B cell (primary cell): ENCODE results near the gene DDR2. TPM values are rescaled to one million over a fixed set of nuclear protein-coding genes. Genes with fewer than 3 reads are reported as not detected.
"Not testable (repeated sequence)": the region's sequence is repeated elsewhere in the genome, so short reads cannot be mapped to it uniquely, and the experiment has no call there.

Experiments
- ATAC-seq: fragments of 200-7000 bp; cut with Tn5 transposase; one replicate; pipeline ENCODE4 v1.10.0; 2021; ENCODE audit warnings: low read depth, mild to moderate bottlenecking, moderate number of reproducible peaks, moderate library complexity
- CTCF ChIA-PET: fragments of 350-600 bp; sonication (Branson Sonifier 250); formaldehyde crosslinking; loops from one replicate; lab custom pipeline; 2021; ENCODE audit warnings: antibody characterized with exemption, inconsistent platforms; lab: Charles Lee
- POLR2A ChIA-PET: fragments of 350-600 bp; sonication (Branson Sonifier 250); formaldehyde crosslinking; loops from one replicate; lab custom pipeline; 2021; ENCODE audit warnings: antibody characterized with exemption; lab: Charles Lee
- DNase-seq: peaks from one replicate; pipeline ENCODE4 v3.0.0; 2013
- H2AFZ ChIP-seq: 2 replicates; pipeline ENCODE4 v1.6.1; 2012; ENCODE audit warnings: mild to moderate bottlenecking, low read depth, low read length; ENCODE audit not compliant: insufficient read depth, poor library complexity, severe bottlenecking
- H3K27ac ChIP-seq, 2 donors: 1 replicate in 1 of 2; 2 replicates in 1 of 2; pipeline ENCODE4 v1.5.1; 2012 to 2013; ENCODE audit warnings: low read length in 2 of 2, mild to moderate bottlenecking in 2 of 2, moderate library complexity in 1 of 2
- H3K27me3 ChIP-seq, 4 experiments: fragments of 200-600 bp in 1 of 4; sonication (generic) in 1 of 4; replicated peaks in 1 of 4; 1 replicate in 2 of 4; 2 replicates in 2 of 4; pipeline versions ENCODE4 v1.6.1 to v1.7.0; 2013 to 2016; ENCODE audit warnings: low read length in 3 of 4, mild to moderate bottlenecking in 2 of 4, mixed read lengths in 1 of 4, moderate library complexity in 1 of 4; ENCODE audit not compliant: insufficient read depth in 4 of 4, control insufficient read depth in 3 of 4; ENCODE audit errors: control extremely low read depth in 1 of 4
- H3K36me3 ChIP-seq, 2 experiments: replicated peaks in 1 of 2; 1 replicate in 1 of 2; 2 replicates in 1 of 2; pipeline versions ENCODE4 v1.6.1 to v1.7.1; 2013; ENCODE audit warnings: low read length in 1 of 2; ENCODE audit not compliant: insufficient read depth in 2 of 2, control insufficient read depth in 1 of 2; ENCODE audit errors: control extremely low read depth in 1 of 2, extremely low read depth in 1 of 2
- H3K4me1 ChIP-seq, 2 donors: fragments of 200-600 bp in 1 of 2; sonication (generic) in 1 of 2; 1 replicate in 1 of 2; 2 replicates in 1 of 2; pipeline versions ENCODE4 v1.5.1 to v1.6.1; 2013 to 2017; ENCODE audit warnings: low read length in 2 of 2; ENCODE audit not compliant: control insufficient read depth in 2 of 2, insufficient read depth in 2 of 2
- H3K4me2 ChIP-seq: replicated peaks from 2 replicates; pipeline ENCODE3; 2012; ENCODE audit warnings: mild to moderate bottlenecking, low read depth, low read length; ENCODE audit not compliant: poor library complexity, severe bottlenecking
- H3K4me3 ChIP-seq, 5 experiments: fragments of 200-600 bp in 1 of 5; sonication (generic) in 1 of 5; 1 replicate in 3 of 5; 2 replicates in 2 of 5; pipeline versions ENCODE4 v1.5.1 to v1.7.0; 2011 to 2016; ENCODE audit warnings: low read length in 4 of 5, mild to moderate bottlenecking in 4 of 5, low read depth in 2 of 5, control low read depth in 1 of 5, moderate library complexity in 1 of 5; ENCODE audit not compliant: insufficient read depth in 1 of 5; ENCODE audit errors: control extremely low read depth in 1 of 5, extremely low read depth in 1 of 5
- H3K79me2 ChIP-seq: fragments of 200-600 bp; sonication (generic); one replicate; pipeline ENCODE4 v1.6.0; 2016; ENCODE audit warnings: low read length; ENCODE audit not compliant: control insufficient read depth, insufficient read depth
- H3K9ac ChIP-seq: fragments of 200-600 bp; sonication (generic); 2 replicates; pipeline ENCODE4 v1.6.1; 2017; ENCODE audit warnings: mild to moderate bottlenecking, low read length, moderate library complexity
- H3K9me3 ChIP-seq, 3 donors: one replicate each; pipeline versions ENCODE4 v1.6.1 to v1.7.1; 2013; ENCODE audit warnings: low read length in 2 of 3; ENCODE audit not compliant: control insufficient read depth in 2 of 3, insufficient read depth in 1 of 3; ENCODE audit errors: control extremely low read depth in 1 of 3
- H4K20me1 ChIP-seq: 2 replicates; pipeline ENCODE4 v1.6.0; 2012; ENCODE audit warnings: mild to moderate bottlenecking, low read length; ENCODE audit not compliant: insufficient read depth, control insufficient read depth, poor library complexity, severe bottlenecking
- H3K27ac Mint-ChIP-seq: one replicate; pipeline ENCODE4 v1.8.0; 2021; ENCODE audit warnings: mixed read lengths
- H3K27me3 Mint-ChIP-seq: one replicate; pipeline ENCODE4 v1.8.0; 2021; ENCODE audit warnings: mixed read lengths
- H3K4me1 Mint-ChIP-seq: one replicate; pipeline ENCODE4 v1.8.0; 2021; ENCODE audit warnings: mixed read lengths
- H3K4me3 Mint-ChIP-seq: one replicate; pipeline ENCODE4 v1.8.0; 2021; ENCODE audit warnings: mixed read lengths
- H3K9me3 Mint-ChIP-seq: one replicate; pipeline ENCODE4 v1.8.0; 2022; ENCODE audit warnings: mixed read lengths; ENCODE audit not compliant: insufficient read depth
- EZH2 ChIP-seq: IDR thresholded peaks from 2 replicates; pipeline ENCODE4 v1.6.1; 2012; ENCODE audit warnings: borderline replicate concordance, low read depth, mild to moderate bottlenecking, moderate library complexity, low read length; ENCODE audit not compliant: insufficient read depth, poor library complexity, severe bottlenecking
- WGBS: methylation state at CpG from one replicate; pipeline ENCODE4 v1.1.5; 2013; ENCODE audit warnings: missing lambda C conversion rate; ENCODE audit not compliant: insufficient coverage; 5-methylcytosine and 5-hydroxymethylcytosine counted together
- intact Hi-C: fragments of 100-400 bp; cut with micrococcal nuclease; formaldehyde crosslinking; loops from one replicate; pipeline ENCODE4 v1.10.0; 2022
- polyA plus RNA-seq: library from polyadenylated mRNA; depleted of rRNA; stranded (reverse); fragments of >200 nt; gene quantifications from 2 replicates; pipeline ENCODE4 v1.2.3, GENCODE V29; 2012
- total RNA-seq, 2 donors: library from RNA; stranded (reverse); fragments of 120-200 nt in 1 of 2; gene quantifications; 1 replicate in 1 of 2; 2 replicates in 1 of 2; pipeline versions ENCODE4 v1.2.3 to v1.2.4, GENCODE V29; 2013 to 2022
- TF ChIP-seq, protein P1 (sequence below): fragments of 200-600 bp; IDR thresholded peaks from one replicate; pipeline ENCODE4 v1.8.0; 2022; ENCODE audit warnings: antibody characterized with exemption, mild to moderate bottlenecking

DDR2 gene
- total and polyA plus RNA-seq, 2 donors (not counting 1 experiment from before 2014, with no cell fraction given) = 0.12 to 0.24 TPM

DNA sequence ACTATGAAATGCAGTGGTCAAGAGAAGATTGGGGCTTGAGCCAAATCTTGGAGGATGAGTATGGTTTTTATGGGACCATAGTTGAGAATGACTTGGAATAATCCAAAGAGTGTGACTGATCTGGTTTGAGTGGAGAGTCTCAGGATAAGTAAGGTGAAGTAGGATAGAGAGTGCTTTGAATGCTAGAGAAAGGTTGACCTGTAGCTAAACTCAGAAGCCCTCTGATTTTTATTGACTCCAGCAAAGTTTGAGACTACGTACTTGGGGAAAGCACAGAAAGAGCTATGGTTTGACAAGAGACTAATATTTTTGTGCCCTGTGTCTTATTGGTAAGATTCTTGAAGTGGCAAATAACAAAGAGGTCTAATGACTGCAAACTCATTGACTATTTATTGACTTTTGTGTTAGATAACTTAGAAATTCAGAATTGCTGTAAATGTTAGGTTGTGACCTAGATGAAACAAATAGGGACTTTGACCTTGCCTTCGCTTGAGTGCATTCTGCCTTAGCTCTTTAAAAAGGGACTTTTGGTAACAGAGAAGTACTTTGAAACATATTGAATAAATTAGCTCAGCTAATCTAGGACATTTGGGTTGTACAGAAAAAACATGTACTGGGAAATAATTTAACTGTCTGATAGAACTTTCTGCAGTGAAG, 35.6 kb upstream of the DDR2 start:
- ChIA-PET POLR2A (no interaction called here), CTCF (interaction anchor here (0.5 kb wide), 1 partner anchor 239 kb away, joined by 3 read pairs; no protein-coding TSS in a partner anchor)
- H3K36me3 ChIP-seq = peaks cover 6 to 7% of the 10 kb centered on the region in 2 experiments
- Mint-ChIP-seq H3K4me1 (no peaks in the 10 kb centered on the region), H3K9me3 (no peaks in the 10 kb centered on the region), H3K27me3 (no peaks in the 10 kb centered on the region), H3K27ac (no peak overlapping the region), H3K4me3 (no peak overlapping the region)
- DNase-seq = no peak
- no peak overlapping the region for H3K27ac ChIP-seq
- H2AFZ ChIP-seq = no peak overlapping the region
- no peaks in the 10 kb centered on the region for H3K27me3 ChIP-seq
- no peaks in the 10 kb centered on the region for H4K20me1 ChIP-seq
- no peak for ATAC-seq
- H3K4me2 ChIP-seq = no peak overlapping the region
- H3K4me3 ChIP-seq = no peak overlapping the region
- no peak for TF ChIP-seq EZH2
- TF ChIP-seq, protein P1, sequence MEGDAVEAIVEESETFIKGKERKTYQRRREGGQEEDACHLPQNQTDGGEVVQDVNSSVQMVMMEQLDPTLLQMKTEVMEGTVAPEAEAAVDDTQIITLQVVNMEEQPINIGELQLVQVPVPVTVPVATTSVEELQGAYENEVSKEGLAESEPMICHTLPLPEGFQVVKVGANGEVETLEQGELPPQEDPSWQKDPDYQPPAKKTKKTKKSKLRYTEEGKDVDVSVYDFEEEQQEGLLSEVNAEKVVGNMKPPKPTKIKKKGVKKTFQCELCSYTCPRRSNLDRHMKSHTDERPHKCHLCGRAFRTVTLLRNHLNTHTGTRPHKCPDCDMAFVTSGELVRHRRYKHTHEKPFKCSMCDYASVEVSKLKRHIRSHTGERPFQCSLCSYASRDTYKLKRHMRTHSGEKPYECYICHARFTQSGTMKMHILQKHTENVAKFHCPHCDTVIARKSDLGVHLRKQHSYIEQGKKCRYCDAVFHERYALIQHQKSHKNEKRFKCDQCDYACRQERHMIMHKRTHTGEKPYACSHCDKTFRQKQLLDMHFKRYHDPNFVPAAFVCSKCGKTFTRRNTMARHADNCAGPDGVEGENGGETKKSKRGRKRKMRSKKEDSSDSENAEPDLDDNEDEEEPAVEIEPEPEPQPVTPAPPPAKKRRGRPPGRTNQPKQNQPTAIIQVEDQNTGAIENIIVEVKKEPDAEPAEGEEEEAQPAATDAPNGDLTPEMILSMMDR = no peak
- intact Hi-C loops = no loop called here
- H3K4me1 ChIP-seq = no peaks in the 10 kb centered on the region
- H3K9me3 ChIP-seq = no peaks in the 10 kb centered on the region
- H3K79me2 ChIP-seq = no peaks in the 10 kb centered on the region
- 100% methylated on average over 2 of the region's 2 CpGs for WGBS
- H3K9ac ChIP-seq = no peak overlapping the region

DNA sequence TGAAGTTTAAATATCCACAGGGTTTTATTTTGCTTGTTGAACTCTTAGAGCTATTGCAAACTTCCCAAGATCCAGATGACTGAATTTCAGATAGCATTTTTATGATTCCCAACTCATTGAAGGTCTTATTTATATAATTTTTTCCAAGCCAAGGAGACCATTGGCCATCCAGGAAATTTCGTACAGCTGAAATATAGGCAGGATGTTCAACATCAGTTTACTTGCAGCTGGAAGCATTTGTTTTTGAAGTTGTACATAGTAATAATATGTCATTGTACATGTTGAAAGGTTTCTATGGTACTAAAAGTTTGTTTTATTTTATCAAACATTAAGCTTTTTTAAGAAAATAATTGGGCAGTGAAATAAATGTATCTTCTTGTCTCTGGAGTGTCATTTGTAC, 32.8 kb upstream of the DDR2 start:
- Histone ChIP-seq H3K27ac (no peak overlapping the region), H3K27me3 (no peaks in the 10 kb centered on the region), H3K4me2 (no peak overlapping the region), H2AFZ (no peak overlapping the region), H3K9ac (no peak overlapping the region), H3K36me3 (peaks cover 2 to 6% of the 10 kb centered on the region in 2 experiments), H3K4me1 (no peaks in the 10 kb centered on the region), H3K4me3 (no peak overlapping the region), H4K20me1 (no peaks in the 10 kb centered on the region), H3K79me2 (no peaks in the 10 kb centered on the region), H3K9me3 (no peaks in the 10 kb centered on the region)
- no peaks in the 10 kb centered on the region for H3K4me1 Mint-ChIP-seq
- TF ChIP-seq, protein P1 = no peak
- TF ChIP-seq EZH2 = no peak
- intact Hi-C loops = no loop called here
- no peaks in the 10 kb centered on the region for H3K9me3 Mint-ChIP-seq
- CTCF ChIA-PET = no interaction called here
- POLR2A ChIA-PET = no interaction called here
- no peak overlapping the region for H3K4me3 Mint-ChIP-seq
- WGBS = no CpG with 5 or more reads among the region's 1 CpG
- DNase-seq (no peak), ATAC-seq (no peak)
- no peaks in the 10 kb centered on the region for H3K27me3 Mint-ChIP-seq
- H3K27ac Mint-ChIP-seq = no peak overlapping the region

DNA sequence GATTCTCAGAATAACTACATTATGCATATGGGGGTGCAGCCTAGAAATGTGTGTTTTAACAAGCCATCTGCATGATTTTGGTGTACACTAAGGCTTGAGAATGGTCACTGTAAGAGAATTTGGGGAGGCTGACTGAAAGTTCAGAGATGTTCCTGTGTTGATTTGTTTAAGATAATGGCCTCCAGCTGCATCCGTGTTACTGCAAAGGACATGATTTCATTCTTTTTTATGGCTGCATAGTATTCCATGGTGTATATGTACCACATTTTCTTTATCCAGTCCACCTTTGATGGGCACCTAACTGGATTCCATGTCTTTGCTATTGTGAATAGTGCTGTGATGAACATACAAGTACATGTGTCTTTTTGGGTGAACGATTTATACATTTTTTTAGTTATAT, 29.1 kb upstream of the DDR2 start:
- ATAC-seq, H3K27ac ChIP-seq, H4K20me1 ChIP-seq, H3K9me3 Mint-ChIP-seq, H3K4me1 ChIP-seq, H3K4me3 ChIP-seq, H3K4me3 Mint-ChIP-seq, H3K4me2 ChIP-seq, H3K79me2 ChIP-seq, H3K27ac Mint-ChIP-seq, H3K27me3 Mint-ChIP-seq, H3K9ac ChIP-seq, H3K27me3 ChIP-seq, intact Hi-C loops, H3K4me1 Mint-ChIP-seq, H3K9me3 ChIP-seq, POLR2A ChIA-PET, DNase-seq, H2AFZ ChIP-seq, H3K36me3 ChIP-seq: not testable (repeated sequence)
- no CpG with 5 or more reads among the region's 2 CpGs for WGBS
- CTCF ChIA-PET = interaction anchor here (1.1 kb wide), 1 partner anchor 11 kb away, joined by 3 read pairs; no protein-coding TSS in a partner anchor
